ENCODE measurements around the gene SULT4A1. TPM values are rescaled to one million over a fixed set of nuclear protein-coding genes. Genes with fewer than 3 reads are reported as not detected.

Gene SULT4A1
- total RNA-seq, 6 donors from 2014 or later = not detected

DNA sequence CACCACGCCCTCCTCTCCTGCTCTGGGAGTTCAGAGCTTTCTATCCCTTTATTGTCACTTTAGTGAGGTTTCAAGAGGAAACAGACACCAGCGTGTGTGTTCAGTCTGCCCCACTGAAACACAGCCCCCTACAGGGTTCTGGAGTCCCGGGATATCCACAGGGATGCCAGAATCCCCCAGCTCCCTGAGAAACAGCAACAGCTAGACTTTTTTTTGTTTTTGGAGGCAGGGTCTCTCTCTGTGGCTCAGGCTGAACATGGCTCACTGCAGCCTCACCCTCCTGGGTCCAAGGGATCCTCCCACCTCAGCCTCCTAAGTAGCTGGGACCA lies 10.4 kb downstream of the SULT4A1 start:
- Histone ChIP-seq H3K27me3 (no peaks in the 10 kb centered on the region), H3K9me3 (peaks cover 0 to 4% (median 0%) of the 10 kb centered on the region in 4 donors), H3K4me3 (no peak overlapping the region), H3K27ac (no peak overlapping the region), H3K4me1 (no peaks in the 10 kb centered on the region), H3K36me3 (no peaks in the 10 kb centered on the region)
- TF ChIP-seq EP300 (IDR thresholded peaks at IDR 0.05) (no peak), POLR2A (IDR thresholded peaks at IDR 0.05) (no peak), POLR2AphosphoS5 (IDR thresholded peaks at IDR 0.05) (no peak)
- TF ChIP-seq, protein P1, sequence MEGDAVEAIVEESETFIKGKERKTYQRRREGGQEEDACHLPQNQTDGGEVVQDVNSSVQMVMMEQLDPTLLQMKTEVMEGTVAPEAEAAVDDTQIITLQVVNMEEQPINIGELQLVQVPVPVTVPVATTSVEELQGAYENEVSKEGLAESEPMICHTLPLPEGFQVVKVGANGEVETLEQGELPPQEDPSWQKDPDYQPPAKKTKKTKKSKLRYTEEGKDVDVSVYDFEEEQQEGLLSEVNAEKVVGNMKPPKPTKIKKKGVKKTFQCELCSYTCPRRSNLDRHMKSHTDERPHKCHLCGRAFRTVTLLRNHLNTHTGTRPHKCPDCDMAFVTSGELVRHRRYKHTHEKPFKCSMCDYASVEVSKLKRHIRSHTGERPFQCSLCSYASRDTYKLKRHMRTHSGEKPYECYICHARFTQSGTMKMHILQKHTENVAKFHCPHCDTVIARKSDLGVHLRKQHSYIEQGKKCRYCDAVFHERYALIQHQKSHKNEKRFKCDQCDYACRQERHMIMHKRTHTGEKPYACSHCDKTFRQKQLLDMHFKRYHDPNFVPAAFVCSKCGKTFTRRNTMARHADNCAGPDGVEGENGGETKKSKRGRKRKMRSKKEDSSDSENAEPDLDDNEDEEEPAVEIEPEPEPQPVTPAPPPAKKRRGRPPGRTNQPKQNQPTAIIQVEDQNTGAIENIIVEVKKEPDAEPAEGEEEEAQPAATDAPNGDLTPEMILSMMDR (IDR thresholded peaks at IDR 0.05) = no peak
- ATAC-seq (ENCODE audit: low FRiP score in 2 of 2) (no peak), DNase-seq (no peak)
- WGBS, 2 donors = 48 to 50% methylated on average over 3 of the region's 3 CpGs

DNA sequence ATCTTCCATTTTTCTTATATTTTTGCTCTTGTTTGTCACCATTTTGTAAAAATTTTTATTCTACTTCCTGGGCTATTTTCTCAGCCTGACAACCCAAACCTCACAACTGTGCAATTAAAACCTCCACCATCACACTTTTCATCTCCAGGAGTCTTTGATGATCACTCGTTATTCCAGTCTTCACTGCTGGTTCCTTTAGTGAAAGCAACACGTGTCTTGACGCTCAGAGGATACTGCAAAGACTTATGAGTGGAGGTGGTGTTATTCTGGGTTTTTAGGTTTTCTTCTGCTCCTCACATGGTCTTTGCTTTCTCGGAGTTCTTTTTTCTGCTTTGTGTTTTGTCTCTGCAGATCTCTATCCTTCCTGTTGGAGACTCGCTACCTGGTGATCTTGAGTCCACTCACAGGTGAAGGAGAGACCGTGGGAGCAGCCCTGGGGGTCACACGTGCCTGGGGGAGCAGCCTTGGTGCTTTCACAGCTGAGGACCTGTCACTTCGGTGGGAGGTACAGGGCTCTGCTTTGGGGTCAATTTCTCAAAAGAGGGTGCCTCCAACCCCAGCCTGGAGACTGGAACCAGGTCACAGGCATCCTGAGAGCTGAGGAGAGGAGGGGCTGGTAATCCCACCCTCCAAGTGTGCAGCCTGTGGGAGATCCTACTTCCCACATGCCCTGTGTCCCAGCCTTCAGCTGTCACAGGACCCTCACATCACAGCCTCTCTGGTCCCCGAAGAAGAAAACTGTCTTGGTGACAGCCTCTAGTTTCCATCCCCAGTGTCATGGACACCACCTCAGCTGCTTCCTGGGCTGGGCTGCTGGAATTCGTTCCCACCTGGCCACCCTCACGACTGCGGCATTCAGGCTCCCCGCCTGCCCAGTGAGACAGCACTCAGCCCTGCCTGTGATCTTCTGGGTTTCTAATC lies 11.0 kb downstream of the SULT4A1 start:
- H3K9me3 ChIP-seq = no peaks in the 10 kb centered on the region
- H3K36me3 ChIP-seq = no peaks in the 10 kb centered on the region
- ATAC-seq (ENCODE audit: low FRiP score in 2 of 2) (no peak), DNase-seq (no peak)
- no peaks in the 10 kb centered on the region for H3K4me1 ChIP-seq
- H3K27me3 ChIP-seq = no peaks in the 10 kb centered on the region
- no peak overlapping the region for H3K27ac ChIP-seq
- TF ChIP-seq, protein P1 (IDR thresholded peaks at IDR 0.05) = no peak
- no peak for TF ChIP-seq POLR2A (IDR thresholded peaks at IDR 0.05)
- no peak for TF ChIP-seq EP300 (IDR thresholded peaks at IDR 0.05)
- TF ChIP-seq POLR2AphosphoS5 (IDR thresholded peaks at IDR 0.05) = no peak
- WGBS, 2 donors = 67 to 78% methylated on average over 13 of the region's 13 CpGs
- H3K4me3 ChIP-seq = no peak overlapping the region

GRCh38 chr22:43850529-43850928 lies 11.8 kb downstream of the SULT4A1 start:
- Histone ChIP-seq H3K4me1 (no peaks in the 10 kb centered on the region), H3K9me3 (no peaks in the 10 kb centered on the region), H3K36me3 (no peaks in the 10 kb centered on the region), H3K27ac (no peak overlapping the region), H3K4me3 (no peak overlapping the region), H3K27me3 (no peaks in the 10 kb centered on the region)
- WGBS, 2 donors = 73 to 79% methylated on average over 11 to 12 of the region's 12 CpGs
- ATAC-seq (ENCODE audit: low FRiP score in 2 of 2) (no peak), DNase-seq (no peak)
- TF ChIP-seq EP300 (IDR thresholded peaks at IDR 0.05) (no peak), POLR2A (IDR thresholded peaks at IDR 0.05) (no peak), POLR2AphosphoS5 (IDR thresholded peaks at IDR 0.05) (no peak)
- TF ChIP-seq, protein P1 (IDR thresholded peaks at IDR 0.05) = no peak

GRCh38 chr22:43849731-43850130 lies 12.6 kb downstream of the SULT4A1 start:
- Histone ChIP-seq H3K4me3 (no peak overlapping the region), H3K9me3 (no peaks in the 10 kb centered on the region), H3K27ac (no peak overlapping the region), H3K36me3 (no peaks in the 10 kb centered on the region), H3K27me3 (no peaks in the 10 kb centered on the region), H3K4me1 (no peaks in the 10 kb centered on the region)
- no peak for ATAC-seq (ENCODE audit: low FRiP score in 2 of 2)
- DNase-seq = no peak
- 70 to 80% methylated on average over 4 to 13 of the region's 13 CpGs for WGBS, 2 donors
- TF ChIP-seq POLR2AphosphoS5 (IDR thresholded peaks at IDR 0.05) (no peak), POLR2A (IDR thresholded peaks at IDR 0.05) (no peak), EP300 (IDR thresholded peaks at IDR 0.05) (no peak)
- TF ChIP-seq, protein P1 (IDR thresholded peaks at IDR 0.05) = no peak
